HG03045 (cell line): Measurements from ENCODE around the gene CDH4.

Source experiments
- ATAC-seq: cut with Tn5 transposase; IDR thresholded peaks from one replicate; pipeline ENCODE4 v1.9.1; 2021; ENCODE audit warnings: mild to moderate bottlenecking, moderate library complexity; ENCODE audit not compliant: unreplicated experiment

Gene CDH4

GRCh38 chr20:61251529-61252393 is at the start of gene CDH4:
CDH4 (plus strand) TSS chr20:61252261.
- ATAC-seq = no peak

GRCh38 chr20:61203320-61203719 is 48.7 kb upstream of the CDH4 start:
- no peak for ATAC-seq

GRCh38 chr20:61204206-61204605 is 47.9 kb upstream of the CDH4 start:
- no peak for ATAC-seq

- no peak for ATAC-seq
These were observed 46.3 kb upstream of the CDH4 start for GRCh38 chr20:61205769-61206168.

- no peak for ATAC-seq
These were observed 41.2 kb upstream of the CDH4 start for GRCh38 chr20:61210862-61211261.

- ATAC-seq = no peak
These were observed 34.2 kb upstream of the CDH4 start for GRCh38 chr20:61217848-61218247.

- ATAC-seq = no peak
These were observed 33.0 kb upstream of the CDH4 start for GRCh38 chr20:61219021-61219431.

GRCh38 chr20:61220131-61220530 is 31.9 kb upstream of the CDH4 start:
- ATAC-seq = no peak

GRCh38 chr20:61220626-61221325 is 31.3 kb upstream of the CDH4 start:
- no peak for ATAC-seq

- no peak for ATAC-seq
These were observed 29.4 kb upstream of the CDH4 start for GRCh38 chr20:61222699-61223098.

GRCh38 chr20:61223121-61223520 is 28.9 kb upstream of the CDH4 start:
- no peak for ATAC-seq

GRCh38 chr20:61230166-61230565 is 21.9 kb upstream of the CDH4 start:
- no peak for ATAC-seq

- no peak for ATAC-seq
These were observed 18.5 kb upstream of the CDH4 start for GRCh38 chr20:61233590-61233989.

GRCh38 chr20:61234224-61234890 is 17.7 kb upstream of the CDH4 start:
- no peak for ATAC-seq

- no peak for ATAC-seq
These were observed 15.3 kb upstream of the CDH4 start for GRCh38 chr20:61236713-61237112.

- no peak for ATAC-seq
These were observed 13.2 kb upstream of the CDH4 start for GRCh38 chr20:61238813-61239212.

- ATAC-seq = no peak
These were observed 11.2 kb upstream of the CDH4 start for GRCh38 chr20:61240814-61241213.

GRCh38 chr20:61244213-61244612 is 7.8 kb upstream of the CDH4 start:
- ATAC-seq = no peak

- ATAC-seq = no peak
These were observed 5.8 kb upstream of the CDH4 start for GRCh38 chr20:61246269-61246668.

GRCh38 chr20:61249626-61250025 is 2.4 kb upstream of the CDH4 start:
- ATAC-seq = no peak

- ATAC-seq = no peak
These were observed 671 bp downstream of the CDH4 start for GRCh38 chr20:61252601-61253263.
